DND-41 (cell line): ENCODE results near the gene GTPBP6.
"Not testable (repeated sequence)": the region's sequence is repeated elsewhere in the genome, so short reads cannot be mapped to it uniquely, and the experiment has no call there.

Source experiments
- ATAC-seq: fragments of 200-7000 bp; cut with Tn5 transposase; 3 replicates; pipeline ENCODE4 v1.9.1; 2021; ENCODE audit warnings: low read depth; ENCODE audit not compliant: insufficient read depth
- DNase-seq: peaks from one replicate; pipeline ENCODE4 v3.0.0-alpha.2; 2020
- H2AFZ ChIP-seq: 2 replicates; pipeline ENCODE4 v1.6.0; 2012; ENCODE audit warnings: low read depth, low read length
- H3K27ac ChIP-seq: 2 replicates; pipeline ENCODE4 v1.5.1; 2012; ENCODE audit warnings: low read length, inconsistent platforms
- H3K27me3 ChIP-seq: fragments of 200-600 bp; sonication (generic); 2 replicates; pipeline ENCODE4 v1.6.0; 2012; ENCODE audit warnings: low read length, mild to moderate bottlenecking, inconsistent platforms; ENCODE audit not compliant: insufficient read depth, poor library complexity
- H3K36me3 ChIP-seq: 2 replicates; pipeline ENCODE4 v1.5.1; 2012; ENCODE audit warnings: low read length, inconsistent platforms; ENCODE audit not compliant: insufficient read depth
- H3K4me1 ChIP-seq: 2 replicates; pipeline ENCODE4 v1.5.1; 2012; ENCODE audit warnings: mild to moderate bottlenecking, low read length; ENCODE audit not compliant: insufficient read depth
- H3K4me2 ChIP-seq: 2 replicates; pipeline ENCODE4 v1.6.0; 2012; ENCODE audit warnings: mild to moderate bottlenecking, moderate library complexity, low read length, inconsistent platforms; ENCODE audit not compliant: insufficient read depth
- H3K4me3 ChIP-seq, 2 experiments: fragments of 200-600 bp in 1 of 2; shearing (Covaris generic) in 1 of 2; 2 replicates each; pipeline ENCODE4 v1.5.1; 2012 to 2016; ENCODE audit warnings: inconsistent platforms in 2 of 2, low read length in 2 of 2, mild to moderate bottlenecking in 2 of 2, low read depth in 1 of 2, moderate library complexity in 1 of 2
- H3K79me2 ChIP-seq: 2 replicates; pipeline ENCODE4 v1.6.0; 2012; ENCODE audit warnings: low read length, inconsistent platforms; ENCODE audit not compliant: insufficient read depth
- H3K9ac ChIP-seq: 2 replicates; pipeline ENCODE4 v1.6.0; 2012; ENCODE audit warnings: low read depth, mild to moderate bottlenecking, inconsistent platforms, low read length, moderate library complexity
- H3K9me3 ChIP-seq: 2 replicates; pipeline ENCODE4 v1.5.1; 2012; ENCODE audit warnings: low read length, moderate library complexity, mild to moderate bottlenecking, inconsistent platforms; ENCODE audit not compliant: insufficient read depth, severe bottlenecking
- H4K20me1 ChIP-seq: 2 replicates; pipeline ENCODE4 v1.6.0; 2012; ENCODE audit warnings: low read length; ENCODE audit not compliant: insufficient read depth
- CTCF ChIP-seq: IDR thresholded peaks from 2 replicates; pipeline ENCODE4 v1.5.1; 2012; ENCODE audit warnings: borderline replicate concordance, low read length, moderate library complexity, mild to moderate bottlenecking; ENCODE audit not compliant: poor library complexity, severe bottlenecking; ENCODE audit errors: extremely low read depth
- EZH2 ChIP-seq: IDR thresholded peaks from 3 replicates; pipeline ENCODE4 v1.6.1; 2012; ENCODE audit warnings: borderline replicate concordance, low read depth, mild to moderate bottlenecking, moderate library complexity, low read length, inconsistent platforms; ENCODE audit not compliant: severe bottlenecking

The GTPBP6 gene

GRCh38 chrX:327660-328126, 9.1 kb upstream of the GTPBP6 start:
- Histone ChIP-seq H3K27ac (no peak overlapping the region), H3K27me3 (no peaks in the 10 kb centered on the region), H3K79me2 (no peaks in the 10 kb centered on the region), H3K4me3 (no peak overlapping the region), H3K4me1 (no peaks in the 10 kb centered on the region), H4K20me1 (peaks cover 6% of the 10 kb centered on the region), H2AFZ (no peak overlapping the region), H3K36me3 (0 out of 2 replicates have a peak, but pooled peaks cover 2% of the 10 kb centered on the region), H3K9ac (no peak overlapping the region), H3K4me2 (no peak overlapping the region), H3K9me3 (no peaks in the 10 kb centered on the region)
- ATAC-seq (no peak), DNase-seq (no peak)
- no peak for TF ChIP-seq EZH2
- no peak for TF ChIP-seq CTCF

GRCh38 chrX:324664-325063, 6.1 kb upstream of the GTPBP6 start:
- not testable (repeated sequence) for H3K9ac ChIP-seq, H3K27ac ChIP-seq, H3K79me2 ChIP-seq, H3K36me3 ChIP-seq, DNase-seq, H3K4me2 ChIP-seq, ATAC-seq, H3K9me3 ChIP-seq, H3K27me3 ChIP-seq, H2AFZ ChIP-seq, H3K4me3 ChIP-seq
- Histone ChIP-seq H3K4me1 (peaks cover 13% of the 10 kb centered on the region), H4K20me1 (peaks cover 16% of the 10 kb centered on the region)

- TF ChIP-seq CTCF (no peak), EZH2 (no peak)
- H3K27me3 ChIP-seq, result no peaks in the 10 kb centered on the region
- H3K36me3 ChIP-seq, result peaks cover 4% of the 10 kb centered on the region; the same call in 1 of the 2 replicates
- DNase-seq (peak; percentile 40), ATAC-seq (peak; percentile 11)
- peaks cover 16% of the 10 kb centered on the region for H4K20me1 ChIP-seq
- no peak overlapping the region for H3K4me2 ChIP-seq
- H3K27ac ChIP-seq, result no peak overlapping the region
- H2AFZ ChIP-seq, result no peak overlapping the region
- H3K4me1 ChIP-seq, result peaks cover 14% of the 10 kb centered on the region
- no peaks in the 10 kb centered on the region for H3K9me3 ChIP-seq
- H3K9ac ChIP-seq, result no peak overlapping the region
- no peak overlapping the region for H3K4me3 ChIP-seq
- H3K79me2 ChIP-seq, result peaks cover 15% of the 10 kb centered on the region
Observed at GRCh38 chrX:323721-324628, 5.4 kb upstream of the GTPBP6 start.

GRCh38 chrX:320126-320783, 1.7 kb upstream of the GTPBP6 start:
- Histone ChIP-seq H3K27ac (peak overlapping the region; percentile 73), H3K4me3 (peak overlapping the region; percentile 62 to 68), H3K36me3 (peaks cover 20% of the 10 kb centered on the region), H3K4me1 (peaks cover 33% of the 10 kb centered on the region), H3K9ac (peak overlapping the region; percentile 94), H3K9me3 (no peaks in the 10 kb centered on the region), H3K79me2 (peaks cover 36% of the 10 kb centered on the region), H2AFZ (no peak overlapping the region), H4K20me1 (peaks cover 33% of the 10 kb centered on the region), H3K27me3 (no peaks in the 10 kb centered on the region), H3K4me2 (peak overlapping the region; percentile 98)
- ATAC-seq, result no peak
- DNase-seq, result no peak
- TF ChIP-seq EZH2 (no peak), CTCF (no peak)
